ENCODE results near the gene VPS26B. TPM values are rescaled to one million over a fixed set of nuclear protein-coding genes. Genes with fewer than 3 reads are reported as not detected.
"Not testable (repeated sequence)": the region's sequence is repeated elsewhere in the genome, so short reads cannot be mapped to it uniquely, and the experiment has no call there.

The VPS26B gene
- total RNA-seq, 2 experiments from 2014 or later, result 60.4 to 63.9 TPM

- ChIA-PET POLR2A (interaction anchor here (0.9 to 5.0 kb wide), 14 partner anchors 10 to 111 kb away, joined by 3 to 51 read pairs (median 5); partner anchors contain the start of genes ACAD8, GLB1L2, NCAPD3 and THYN1), CTCF (interaction anchor here (0.9 to 4.3 kb wide), 16 partner anchors 10 to 329 kb away, joined by 3 to 31 read pairs (median 5); partner anchors contain the start of genes ACAD8, GLB1L2, NCAPD3 and VPS26B)
- Mint-ChIP-seq H3K9me3 (no peaks in the 10 kb centered on the region), H3K27ac (peak overlapping the region; percentile 91), H3K27me3 (peaks cover 4% of the 10 kb centered on the region), H3K4me1 (peaks cover 51% of the 10 kb centered on the region), H3K4me3 (peak overlapping the region; percentile 92), H3K36me3 (ENCODE audit: low read depth) (peaks cover 24% of the 10 kb centered on the region)
- DNase-seq, result peak; percentile 19
Measured at GRCh38 chr11:134276396-134277182, 52.1 kb downstream of the VPS26B start.

GRCh38 chr11:134277183-134278001, 52.9 kb downstream of the VPS26B start:
- ChIA-PET POLR2A (interaction anchor here (0.8 to 5.0 kb wide), 5 partner anchors 10 to 110 kb away, joined by 3 to 51 read pairs (median 11); partner anchors contain the start of genes GLB1L2, NCAPD3 and VPS26B), CTCF (interaction anchor here (1.3 to 2.5 kb wide), 3 partner anchors 11 to 26 kb away, joined by 3 to 19 read pairs (median 10); no protein-coding TSS in a partner anchor)
- DNase-seq, result peak; percentile 15
- Mint-ChIP-seq H3K27ac (peak overlapping the region; percentile 35), H3K36me3 (ENCODE audit: low read depth) (peaks cover 21% of the 10 kb centered on the region), H3K4me1 (peaks cover 43% of the 10 kb centered on the region), H3K4me3 (peak overlapping the region; percentile 78), H3K9me3 (no peaks in the 10 kb centered on the region), H3K27me3 (peaks cover 4% of the 10 kb centered on the region)

- DNase-seq, result peak; percentile 12
- peaks cover 4% of the 10 kb centered on the region for H3K27me3 Mint-ChIP-seq
- CTCF ChIA-PET, result interaction anchor here (0.6 to 2.3 kb wide), 6 partner anchors 8 to 144 kb away, joined by 3 to 11 read pairs (median 6); no protein-coding TSS in a partner anchor
- H3K9me3 Mint-ChIP-seq, result no peaks in the 10 kb centered on the region
- no peak overlapping the region for H3K4me3 Mint-ChIP-seq
- H3K36me3 Mint-ChIP-seq (ENCODE audit: low read depth), result peaks cover 13% of the 10 kb centered on the region
- POLR2A ChIA-PET, result interaction anchor here (0.7 to 1.0 kb wide), 3 partner anchors 8 to 54 kb away, joined by 3 read pairs; no protein-coding TSS in a partner anchor
- H3K27ac Mint-ChIP-seq, result no peak overlapping the region
- H3K4me1 Mint-ChIP-seq, result peaks cover 33% of the 10 kb centered on the region
Measured at GRCh38 chr11:134278356-134278755, 53.9 kb downstream of the VPS26B start.

GRCh38 chr11:134281635-134282034, 57.2 kb downstream of the VPS26B start:
- H3K9me3 Mint-ChIP-seq; POLR2A ChIA-PET; H3K27me3 Mint-ChIP-seq; CTCF ChIA-PET; DNase-seq; H3K4me3 Mint-ChIP-seq; H3K27ac Mint-ChIP-seq; H3K36me3 Mint-ChIP-seq (ENCODE audit: low read depth): not testable (repeated sequence)
- H3K4me1 Mint-ChIP-seq, result peaks cover 15% of the 10 kb centered on the region

GRCh38 chr11:134282121-134283045, 57.9 kb downstream of the VPS26B start:
- ChIA-PET CTCF (no interaction called here), POLR2A (no interaction called here)
- Mint-ChIP-seq H3K27me3 (no peaks in the 10 kb centered on the region), H3K4me3 (no peak overlapping the region), H3K9me3 (no peaks in the 10 kb centered on the region), H3K27ac (no peak overlapping the region), H3K36me3 (ENCODE audit: low read depth) (peaks cover 6% of the 10 kb centered on the region), H3K4me1 (peaks cover 12% of the 10 kb centered on the region)
- DNase-seq, result no peak

GRCh38 chr11:134283461-134284230, 59.2 kb downstream of the VPS26B start:
- ChIA-PET POLR2A (no interaction called here), CTCF (no interaction called here)

GRCh38 chr11:134284349-134284748, 59.9 kb downstream of the VPS26B start:
- H3K9me3 Mint-ChIP-seq; POLR2A ChIA-PET; H3K27me3 Mint-ChIP-seq; CTCF ChIA-PET; H3K36me3 Mint-ChIP-seq (ENCODE audit: low read depth); H3K4me1 Mint-ChIP-seq; H3K27ac Mint-ChIP-seq; H3K4me3 Mint-ChIP-seq; DNase-seq: not testable (repeated sequence)

More at GRCh38 chr11:134283461-134284230, 59.2 kb downstream of the VPS26B start:
- no peak for DNase-seq
- Mint-ChIP-seq H3K27me3 (no peaks in the 10 kb centered on the region), H3K27ac (no peak overlapping the region), H3K36me3 (ENCODE audit: low read depth) (peaks cover under 1% of the 10 kb centered on the region), H3K9me3 (no peaks in the 10 kb centered on the region), H3K4me1 (peaks cover 9% of the 10 kb centered on the region), H3K4me3 (no peak overlapping the region)

- no peaks in the 10 kb centered on the region for H3K27me3 Mint-ChIP-seq
- ChIA-PET POLR2A (interaction anchor here (1.0 kb wide), 1 partner anchor 10 kb away, joined by 3 read pairs; no protein-coding TSS in a partner anchor), CTCF (no interaction called here)
Measured at GRCh38 chr11:134287561-134287960, 63.1 kb downstream of the VPS26B start.

GRCh38 chr11:134288486-134288885, 64.0 kb downstream of the VPS26B start:
- Mint-ChIP-seq H3K27me3 (no peaks in the 10 kb centered on the region), H3K27ac (no peak overlapping the region), H3K9me3 (no peaks in the 10 kb centered on the region), H3K4me1 (no peaks in the 10 kb centered on the region), H3K36me3 (ENCODE audit: low read depth) (no peaks in the 10 kb centered on the region), H3K4me3 (no peak overlapping the region)
- no peak for DNase-seq
- ChIA-PET CTCF (no interaction called here), POLR2A (no interaction called here)

More at GRCh38 chr11:134287561-134287960, 63.1 kb downstream of the VPS26B start:
- Mint-ChIP-seq H3K4me1 (no peaks in the 10 kb centered on the region), H3K9me3 (no peaks in the 10 kb centered on the region), H3K36me3 (ENCODE audit: low read depth) (no peaks in the 10 kb centered on the region), H3K4me3 (no peak overlapping the region), H3K27ac (no peak overlapping the region)
- DNase-seq, result no peak

- CTCF ChIA-PET, result interaction anchor here (1.0 kb wide), 1 partner anchor 13 kb away, joined by 4 read pairs; the partner anchor contains the start of gene GLB1L3
- Mint-ChIP-seq H3K9me3 (no peaks in the 10 kb centered on the region), H3K27me3 (no peaks in the 10 kb centered on the region), H3K36me3 (ENCODE audit: low read depth) (no peaks in the 10 kb centered on the region), H3K27ac (no peak overlapping the region), H3K4me1 (no peaks in the 10 kb centered on the region), H3K4me3 (no peak overlapping the region)
- no peak for DNase-seq
- POLR2A ChIA-PET, result no interaction called here
Measured at GRCh38 chr11:134289167-134289566, 64.7 kb downstream of the VPS26B start.

- no peaks in the 10 kb centered on the region for H3K27me3 Mint-ChIP-seq
- no peaks in the 10 kb centered on the region for H3K9me3 Mint-ChIP-seq
- no peak for DNase-seq
- H3K36me3 Mint-ChIP-seq (ENCODE audit: low read depth), result peaks cover 4% of the 10 kb centered on the region
- CTCF ChIA-PET, result interaction anchor here (0.6 to 1.0 kb wide), 2 partner anchors 14 to 691 kb away, joined by 4 read pairs; partner anchors contain the start of gene GLB1L3
- no peak overlapping the region for H3K4me3 Mint-ChIP-seq
- H3K4me1 Mint-ChIP-seq, result no peaks in the 10 kb centered on the region
- H3K27ac Mint-ChIP-seq, result no peak overlapping the region
- POLR2A ChIA-PET, result no interaction called here
Measured at GRCh38 chr11:134289789-134290188, 65.3 kb downstream of the VPS26B start.

Data from activated CD4-positive, alpha-beta memory T cell treated with anti-CD3 and anti-CD28 coated beads, Interleukin-2, amount 10 ng/mL, durations not matched to agents 7 days and 5 days (primary cell).